BJ (cell line): ENCODE measurements around the gene STUB1. TPM values are rescaled to one million over a fixed set of nuclear protein-coding genes. Genes with fewer than 3 reads are reported as not detected.

Experiments used
- CTCF ChIA-PET: fragments of 350-600 bp; formaldehyde crosslinking; extraction: SDS; loops from one replicate; lab custom pipeline; 2021; ENCODE audit warnings: antibody characterized with exemption, inconsistent platforms; lab: Yijun Ruan, JAX
- POLR2A ChIA-PET: fragments of 300-600 bp; sonication (Branson Sonifier 250); formaldehyde crosslinking; extraction: SDS; loops from one replicate; lab custom pipeline; 2021; ENCODE audit warnings: antibody characterized with exemption; lab: Charles Lee
- DNase-seq: peaks from one replicate; pipeline ENCODE4 v3.0.0-alpha.2; 2011; ENCODE audit warnings: low read depth
- H3K27me3 ChIP-seq: 2 replicates; pipeline ENCODE4 v1.6.0; 2011; ENCODE audit warnings: low read length; ENCODE audit not compliant: control insufficient read depth, insufficient read depth
- H3K36me3 ChIP-seq: 2 replicates; pipeline ENCODE4 v1.5.1; 2011; ENCODE audit warnings: low read length; ENCODE audit not compliant: control insufficient read depth, insufficient read depth
- H3K4me3 ChIP-seq: 2 replicates; pipeline ENCODE4 v1.5.1; 2011; ENCODE audit warnings: low read depth, mild to moderate bottlenecking, control low read depth, low read length
- CTCF ChIP-seq: IDR thresholded peaks from 2 replicates; pipeline ENCODE4 v1.5.1; 2011; ENCODE audit warnings: low read depth, mild to moderate bottlenecking, control low read depth, inconsistent platforms, low read length, moderate library complexity; ENCODE audit not compliant: insufficient read depth
- polyA plus RNA-seq: library from polyadenylated mRNA; depleted of rRNA; stranded (reverse); fragments of >200 nt; gene quantifications from 2 replicates; pipeline ENCODE4 v1.2.3, GENCODE V29; 2011

STUB1 gene
- polyA plus RNA-seq, 1 experiment, result 148 TPM

GRCh38 chr16:716200-716568 is 36.0 kb downstream of the STUB1 start:
- Histone ChIP-seq H3K36me3 (no peaks in the 10 kb centered on the region; the same call in 1 of the 2 replicates), H3K4me3 (peak overlapping the region; percentile 64), H3K27me3 (no peaks in the 10 kb centered on the region)
- no peak for TF ChIP-seq CTCF
- CTCF ChIA-PET, result interaction anchor here (0.7 to 5.5 kb wide), 6 partner anchors 9 to 340 kb away, joined by 3 to 120 read pairs (median 4); partner anchors contain the start of genes CCDC78, CHTF18, CIAO3 and RPUSD1
- POLR2A ChIA-PET, result no interaction called here
- no peak for DNase-seq

- TF ChIP-seq CTCF, result no peak
- no peaks in the 10 kb centered on the region for H3K27me3 ChIP-seq
- ChIA-PET CTCF (interaction anchor here (2.7 to 5.5 kb wide), 2 partner anchors 8 to 69 kb away, joined by 18 to 120 read pairs; partner anchors contain the start of genes CCDC78, CHTF18 and RPUSD1), POLR2A (no interaction called here)
- no peaks in the 10 kb centered on the region; the same call in 1 of the 2 replicates for H3K36me3 ChIP-seq
- DNase-seq, result no peak
- no peak overlapping the region for H3K4me3 ChIP-seq
Observed at GRCh38 chr16:716768-717325, 36.6 kb downstream of the STUB1 start.

- H3K27me3 ChIP-seq, result no peaks in the 10 kb centered on the region
- no peak overlapping the region for H3K4me3 ChIP-seq
- CTCF ChIA-PET, result no interaction called here
- POLR2A ChIA-PET, result no interaction called here
- peaks cover under 1% of the 10 kb centered on the region; the same call in 1 of the 2 replicates for H3K36me3 ChIP-seq
- DNase-seq, result no peak
- TF ChIP-seq CTCF, result no peak
Observed at GRCh38 chr16:717450-718245, 37.4 kb downstream of the STUB1 start.

GRCh38 chr16:718389-718788 is 38.2 kb downstream of the STUB1 start:
- DNase-seq, result no peak
- H3K27me3 ChIP-seq, result no peaks in the 10 kb centered on the region
- CTCF ChIA-PET, result interaction anchor here (3.2 kb wide), 1 partner anchor 66 kb away, joined by 16 read pairs; no protein-coding TSS in a partner anchor
- POLR2A ChIA-PET, result no interaction called here
- TF ChIP-seq CTCF, result no peak
- H3K36me3 ChIP-seq, result peaks cover 2% of the 10 kb centered on the region; the same call in 1 of the 2 replicates
- H3K4me3 ChIP-seq, result no peak overlapping the region

GRCh38 chr16:718922-719321 is 38.7 kb downstream of the STUB1 start:
- no peaks in the 10 kb centered on the region for H3K27me3 ChIP-seq
- CTCF ChIA-PET, result interaction anchor here (3.2 kb wide), 1 partner anchor 66 kb away, joined by 16 read pairs; no protein-coding TSS in a partner anchor
- POLR2A ChIA-PET, result no interaction called here
- H3K4me3 ChIP-seq, result no peak overlapping the region
- TF ChIP-seq CTCF, result no peak
- DNase-seq, result no peak
- peaks cover 2% of the 10 kb centered on the region; the same call in 1 of the 2 replicates for H3K36me3 ChIP-seq
